Measurements from ENCODE around the gene ABI1.

ABI1 gene

GRCh38 chr10:26841733-26842317 lies 18.9 kb downstream of the ABI1 start:
- Mint-ChIP-seq H3K9me3 (no peaks in the 10 kb centered on the region), H3K27me3 (ENCODE audit: low read depth) (peaks cover 3% of the 10 kb centered on the region), H3K36me3 (ENCODE audit: low read depth) (peaks cover 16% of the 10 kb centered on the region), H3K27ac (no peak overlapping the region), H3K4me1 (peaks cover 18% of the 10 kb centered on the region), H3K4me3 (no peak overlapping the region)
- TF ChIP-seq, protein P1, sequence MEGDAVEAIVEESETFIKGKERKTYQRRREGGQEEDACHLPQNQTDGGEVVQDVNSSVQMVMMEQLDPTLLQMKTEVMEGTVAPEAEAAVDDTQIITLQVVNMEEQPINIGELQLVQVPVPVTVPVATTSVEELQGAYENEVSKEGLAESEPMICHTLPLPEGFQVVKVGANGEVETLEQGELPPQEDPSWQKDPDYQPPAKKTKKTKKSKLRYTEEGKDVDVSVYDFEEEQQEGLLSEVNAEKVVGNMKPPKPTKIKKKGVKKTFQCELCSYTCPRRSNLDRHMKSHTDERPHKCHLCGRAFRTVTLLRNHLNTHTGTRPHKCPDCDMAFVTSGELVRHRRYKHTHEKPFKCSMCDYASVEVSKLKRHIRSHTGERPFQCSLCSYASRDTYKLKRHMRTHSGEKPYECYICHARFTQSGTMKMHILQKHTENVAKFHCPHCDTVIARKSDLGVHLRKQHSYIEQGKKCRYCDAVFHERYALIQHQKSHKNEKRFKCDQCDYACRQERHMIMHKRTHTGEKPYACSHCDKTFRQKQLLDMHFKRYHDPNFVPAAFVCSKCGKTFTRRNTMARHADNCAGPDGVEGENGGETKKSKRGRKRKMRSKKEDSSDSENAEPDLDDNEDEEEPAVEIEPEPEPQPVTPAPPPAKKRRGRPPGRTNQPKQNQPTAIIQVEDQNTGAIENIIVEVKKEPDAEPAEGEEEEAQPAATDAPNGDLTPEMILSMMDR (IDR thresholded peaks at IDR 0.05; ENCODE audit: unreplicated experiment in 3 of 3): no peak

DNA sequence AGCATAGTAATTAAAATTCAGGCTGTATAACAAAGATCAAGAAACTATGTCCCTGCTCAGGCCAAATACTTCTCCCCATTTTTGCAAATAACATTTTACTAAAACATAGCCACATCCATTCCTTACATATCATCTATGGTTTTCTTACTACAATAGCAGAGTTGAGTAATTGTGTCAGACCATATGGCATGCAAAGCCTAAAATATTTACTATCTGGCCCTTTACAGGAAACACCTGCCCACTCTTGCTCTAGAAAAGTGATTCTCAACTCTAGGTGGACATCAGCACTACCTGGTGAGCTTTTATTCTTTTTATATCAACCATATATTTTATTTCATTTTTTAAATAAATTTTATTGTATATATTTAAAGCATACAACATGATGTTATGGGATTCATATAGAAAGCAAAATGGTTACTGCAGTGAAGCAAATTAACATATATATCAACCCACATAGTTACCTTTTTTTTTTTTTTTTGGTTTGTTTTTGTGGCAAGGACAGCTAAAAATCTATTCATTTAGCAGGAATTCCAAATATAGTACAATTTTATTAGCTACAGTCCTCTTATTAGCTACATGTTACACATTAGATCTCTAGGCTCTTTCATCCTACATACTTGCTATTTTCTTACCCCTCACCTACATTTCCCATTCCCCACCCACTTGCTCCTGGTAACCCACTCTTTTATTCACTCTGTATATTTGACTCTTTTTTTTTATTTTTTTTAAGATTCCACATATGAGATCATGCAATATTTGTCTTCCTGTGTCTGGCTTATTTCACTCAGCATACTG lies 19.6 kb downstream of the ABI1 start:
- H3K36me3 Mint-ChIP-seq (ENCODE audit: low read depth): peaks cover 23% of the 10 kb centered on the region
- H3K27me3 Mint-ChIP-seq (ENCODE audit: low read depth): peaks cover 3% of the 10 kb centered on the region
- no peak overlapping the region for H3K4me3 Mint-ChIP-seq
- H3K4me1 Mint-ChIP-seq: peaks cover 18% of the 10 kb centered on the region
- H3K9me3 Mint-ChIP-seq: no peaks in the 10 kb centered on the region
- H3K27ac Mint-ChIP-seq: no peak overlapping the region
- TF ChIP-seq, protein P1 (IDR thresholded peaks at IDR 0.05; ENCODE audit: unreplicated experiment in 3 of 3): no peak

GRCh38 chr10:26839966-26840627 lies 20.7 kb downstream of the ABI1 start:
- H3K27me3 Mint-ChIP-seq (ENCODE audit: low read depth): peaks cover 3% of the 10 kb centered on the region
- TF ChIP-seq, protein P1 (IDR thresholded peaks at IDR 0.05; ENCODE audit: unreplicated experiment in 3 of 3): no peak

DNA sequence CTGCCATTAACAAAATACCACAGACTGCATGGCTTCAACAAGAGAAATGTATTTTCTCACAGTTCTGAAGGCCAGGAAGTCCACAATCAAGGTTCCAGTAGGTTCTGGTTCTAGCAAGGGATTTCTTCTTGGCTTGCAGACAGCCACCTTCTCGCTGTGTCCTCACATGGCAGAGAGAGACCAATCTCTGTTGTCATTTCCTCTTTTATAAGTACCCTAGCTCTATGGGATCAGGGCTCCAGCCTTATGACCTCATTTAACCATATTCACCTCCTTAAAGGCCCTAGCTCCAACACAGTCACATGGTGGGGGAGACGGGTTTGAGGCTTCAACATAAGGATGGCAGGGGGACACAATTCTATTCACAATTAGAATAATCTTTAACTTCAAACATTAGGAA lies 23.6 kb downstream of the ABI1 start:
- peaks cover 3% of the 10 kb centered on the region for H3K9me3 Mint-ChIP-seq
- H3K36me3 Mint-ChIP-seq (ENCODE audit: low read depth): peaks cover 24% of the 10 kb centered on the region
- no peak overlapping the region for H3K4me3 Mint-ChIP-seq
- H3K27ac Mint-ChIP-seq: peak overlapping the region in 1 of 3 experiments; percentile 73
- TF ChIP-seq, protein P1 (IDR thresholded peaks at IDR 0.05; ENCODE audit: unreplicated experiment in 3 of 3): no peak
- H3K27me3 Mint-ChIP-seq (ENCODE audit: low read depth): peaks cover 3% of the 10 kb centered on the region
- H3K4me1 Mint-ChIP-seq: peaks cover 18% of the 10 kb centered on the region

More at GRCh38 chr10:26839966-26840627, 20.7 kb downstream of the ABI1 start:
- Mint-ChIP-seq H3K4me1 (peaks cover 18% of the 10 kb centered on the region), H3K9me3 (no peaks in the 10 kb centered on the region), H3K27ac (peak overlapping the region in 2 of 3 experiments; percentile 27 to 34), H3K36me3 (ENCODE audit: low read depth) (peaks cover 23% of the 10 kb centered on the region), H3K4me3 (no peak overlapping the region)

- Mint-ChIP-seq H3K27ac (no peak overlapping the region), H3K9me3 (peaks cover 13% of the 10 kb centered on the region), H3K4me1 (peaks cover 3% of the 10 kb centered on the region)
Observed at GRCh38 chr10:26835025-26835424, 25.7 kb downstream of the ABI1 start.

More at GRCh38 chr10:26835025-26835424, 25.7 kb downstream of the ABI1 start:
- Mint-ChIP-seq H3K4me3 (no peak overlapping the region), H3K36me3 (ENCODE audit: low read depth) (peaks cover 34% of the 10 kb centered on the region), H3K27me3 (ENCODE audit: low read depth) (peaks cover 2% of the 10 kb centered on the region)
- TF ChIP-seq, protein P1 (IDR thresholded peaks at IDR 0.05; ENCODE audit: unreplicated experiment in 3 of 3): no peak
